Cardiac muscle cell (in vitro differentiated cells and primary cell): ENCODE measurements around the gene ICE2. TPM values are rescaled to one million over a fixed set of nuclear protein-coding genes. Genes with fewer than 3 reads are reported as not detected.
A peak's percentile ranks its signal among the peaks of the same experiment; 100 is the strongest.

Source experiments
- DNase-seq, 2 donors: peaks; one replicate each; pipeline versions ENCODE4 v3.0.0 to v3.0.0-alpha.2; 2010 to 2017; ENCODE audit warnings: low read depth in 1 of 2, low spot score in 1 of 2
- H3K27ac ChIP-seq: fragments of 200-600 bp; sonication (generic); 2 replicates; pipeline ENCODE4 v1.5.1; 2016
- H3K27me3 ChIP-seq: fragments of 200-600 bp; sonication (generic); 2 replicates; pipeline ENCODE4 v1.6.0; 2016; ENCODE audit warnings: control low read depth
- H3K36me3 ChIP-seq: fragments of 200-600 bp; sonication (generic); 2 replicates; pipeline ENCODE4 v1.5.1; 2016; ENCODE audit warnings: control low read depth
- H3K4me1 ChIP-seq: fragments of 200-600 bp; sonication (generic); 2 replicates; pipeline ENCODE4 v1.8.1; 2017; ENCODE audit warnings: low read depth, mild to moderate bottlenecking, mixed run types
- H3K4me3 ChIP-seq: fragments of 200-600 bp; sonication (generic); 2 replicates; pipeline ENCODE4 v1.5.1; 2016; ENCODE audit warnings: mild to moderate bottlenecking
- H3K9me3 ChIP-seq: fragments of 200-600 bp; sonication (generic); 2 replicates; pipeline ENCODE4 v1.5.1; 2017; ENCODE audit warnings: low read depth, mild to moderate bottlenecking, control low read depth
- CTCF ChIP-seq: IDR thresholded peaks from 2 replicates; pipeline ENCODE4 v1.5.1; 2012; ENCODE audit warnings: low read depth, mild to moderate bottlenecking, low read length
- polyA plus RNA-seq: library from polyadenylated mRNA; unstranded; fragments of >200 nt; fragmentation: Nextera tagmentation; extraction: Ambion mirVana; gene quantifications from 2 replicates; pipeline ENCODE4 v1.2.1, GENCODE V29; 2016
- total RNA-seq: library from RNA; depleted of rRNA; stranded (reverse); fragments of >200 nt; gene quantifications from 2 replicates; pipeline ENCODE4 v1.2.3, GENCODE V29; 2016

ICE2 gene
- total and polyA plus RNA-seq, 2 experiments from 2014 or later: 26.4 to 41.5 TPM

DNA sequence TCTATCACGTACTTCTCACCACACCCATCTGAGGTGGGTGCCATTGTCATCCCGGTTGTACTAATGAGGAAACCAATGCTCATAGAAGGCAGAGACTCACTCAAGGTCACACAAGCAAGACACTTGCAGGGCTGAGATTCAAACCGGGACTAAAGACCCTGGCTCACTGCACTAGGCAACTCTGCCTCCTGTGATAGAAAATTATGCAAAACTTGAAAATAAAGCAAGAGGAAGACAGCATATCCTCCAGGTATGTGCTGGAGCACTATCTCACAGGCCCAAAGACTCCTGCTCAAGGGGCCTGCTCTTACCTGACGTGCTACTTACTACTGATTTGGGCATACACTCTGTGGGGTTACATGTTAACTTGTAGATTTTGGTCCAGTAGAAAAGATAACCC lies 106.7 kb downstream of the ICE2 start:
- Histone ChIP-seq H3K27ac (no peak overlapping the region), H3K9me3 (no peaks in the 10 kb centered on the region), H3K4me3 (no peak overlapping the region), H3K4me1 (peaks cover 29% of the 10 kb centered on the region), H3K27me3 (no peaks in the 10 kb centered on the region), H3K36me3 (no peaks in the 10 kb centered on the region)
- TF ChIP-seq CTCF: no peak
- DNase-seq: no peak

- peaks cover 29% of the 10 kb centered on the region for H3K4me1 ChIP-seq
- peak in 1 of 2 donors; percentile 99 for DNase-seq
- no peak for TF ChIP-seq CTCF
- no peaks in the 10 kb centered on the region for H3K27me3 ChIP-seq
- H3K36me3 ChIP-seq: no peaks in the 10 kb centered on the region
- H3K27ac ChIP-seq: no peak overlapping the region
- no peak overlapping the region for H3K4me3 ChIP-seq
- H3K9me3 ChIP-seq: no peaks in the 10 kb centered on the region
These were observed 107.5 kb downstream of the ICE2 start for GRCh38 chr15:60371175-60372051.

DNA sequence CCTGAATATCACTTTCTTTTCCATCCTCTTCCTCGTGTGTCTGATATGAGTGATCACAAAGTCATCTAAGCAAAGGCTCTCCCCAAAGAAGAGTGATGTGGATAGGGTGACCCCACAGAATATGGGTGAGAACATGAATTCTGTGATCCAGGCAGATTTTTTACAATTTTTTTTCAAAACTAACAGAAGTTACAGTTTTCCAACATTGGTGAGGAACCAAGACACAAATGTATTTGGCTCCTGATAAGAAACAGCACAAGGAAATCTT lies 108.1 kb downstream of the ICE2 start:
- Histone ChIP-seq H3K4me1 (peaks cover 29% of the 10 kb centered on the region), H3K27ac (no peak overlapping the region), H3K4me3 (no peak overlapping the region), H3K27me3 (no peaks in the 10 kb centered on the region), H3K36me3 (no peaks in the 10 kb centered on the region), H3K9me3 (no peaks in the 10 kb centered on the region)
- TF ChIP-seq CTCF: no peak
- DNase-seq: no peak

DNA sequence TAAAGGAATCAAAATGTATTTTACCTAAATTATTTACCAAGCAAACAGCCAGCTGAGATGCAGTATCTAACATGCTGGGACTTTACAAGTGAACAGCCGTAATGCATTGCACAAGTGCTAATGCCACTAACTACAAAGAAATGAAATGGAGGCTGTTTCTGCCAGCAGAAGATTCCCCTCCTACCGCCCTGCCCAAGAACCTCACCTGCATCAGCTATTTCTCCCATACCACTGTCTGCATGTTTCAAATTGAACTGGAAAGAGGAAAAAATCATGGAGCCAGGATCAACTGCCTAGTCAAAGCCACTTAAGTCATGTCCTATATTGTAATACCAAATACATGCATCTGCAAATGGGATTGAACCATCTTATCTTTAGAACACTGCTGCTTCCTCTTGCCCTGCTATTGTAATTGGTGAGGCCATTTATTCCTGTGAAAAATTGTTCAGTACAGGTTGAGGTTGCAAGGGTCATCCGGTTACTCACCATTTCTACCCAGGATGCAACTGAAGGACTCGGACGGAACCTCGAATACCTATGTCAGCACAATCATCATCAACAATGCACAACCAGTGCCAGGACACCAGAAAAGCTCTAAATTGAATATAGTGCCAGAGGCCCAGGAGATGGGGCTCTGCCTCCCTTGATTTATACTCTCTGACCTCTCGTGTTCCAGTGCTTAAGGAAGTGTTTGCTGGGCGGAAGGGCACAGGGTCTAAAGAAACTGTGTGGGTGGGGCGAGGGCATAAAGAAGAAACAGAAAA lies 108.7 kb downstream of the ICE2 start:
- DNase-seq: peak in 1 of 2 donors; percentile 57
- peaks cover 29% of the 10 kb centered on the region for H3K4me1 ChIP-seq
- H3K27ac ChIP-seq: no peak overlapping the region
- H3K4me3 ChIP-seq: no peak overlapping the region
- no peaks in the 10 kb centered on the region for H3K27me3 ChIP-seq
- no peak for TF ChIP-seq CTCF
- no peaks in the 10 kb centered on the region for H3K36me3 ChIP-seq
- no peaks in the 10 kb centered on the region for H3K9me3 ChIP-seq

GRCh38 chr15:60369696-60370095 lies 109.2 kb downstream of the ICE2 start:
- no peak overlapping the region for H3K27ac ChIP-seq
- H3K9me3 ChIP-seq: no peaks in the 10 kb centered on the region
- no peak for TF ChIP-seq CTCF
- H3K36me3 ChIP-seq: no peaks in the 10 kb centered on the region
- peaks cover 25% of the 10 kb centered on the region for H3K4me1 ChIP-seq
- H3K27me3 ChIP-seq: no peaks in the 10 kb centered on the region
- DNase-seq: no peak
- H3K4me3 ChIP-seq: no peak overlapping the region

Other genes with a start within 250 kb of the ICE2 start
- 90.2 and 217 TPM in 2 replicates for gene ANXA2, start 81.2 kb downstream of the ICE2 start, total RNA-seq
- 141 and 284 TPM in 2 replicates for gene ANXA2, start 81.2 kb downstream of the ICE2 start, polyA plus RNA-seq